Measurements from ENCODE around the gene NOD2. TPM values are rescaled to one million over a fixed set of nuclear protein-coding genes. Genes with fewer than 3 reads are reported as not detected.

NOD2 gene
- polyA plus RNA-seq, 3 donors from 2014 or later = 0.76 to 1.5 TPM; not detected in 1

DNA sequence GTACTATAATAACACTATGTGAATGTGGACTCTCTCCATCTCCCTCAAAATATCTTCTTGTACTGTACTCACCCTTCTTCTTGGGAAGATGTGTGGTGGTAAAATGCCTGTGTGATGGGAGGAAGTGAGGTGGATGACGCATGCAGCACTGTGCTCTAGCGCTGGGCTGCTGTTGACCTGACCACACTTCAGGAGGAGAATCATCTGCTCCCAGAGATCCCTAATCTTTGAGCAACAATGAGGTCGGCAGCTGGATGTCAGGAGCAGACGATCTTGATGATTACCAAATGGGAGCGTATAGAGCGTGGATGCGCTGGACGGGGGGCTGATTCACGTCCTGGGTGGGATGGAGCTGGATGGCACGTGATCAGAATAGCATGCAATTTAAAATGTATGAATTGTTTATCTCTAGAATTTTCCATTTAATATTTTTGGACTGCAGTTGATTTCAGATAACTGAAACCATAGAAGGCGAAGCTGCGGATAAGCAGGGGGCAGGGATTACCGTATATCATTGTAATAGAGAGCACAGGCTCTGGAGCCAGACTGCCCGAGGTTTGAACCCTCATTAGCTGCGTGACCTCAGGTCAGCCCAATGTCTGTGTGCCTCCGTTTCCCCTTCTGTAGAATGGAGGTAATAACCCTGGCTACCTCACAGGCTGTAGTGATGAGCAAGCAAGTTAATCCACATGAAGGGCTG is 24.8 kb downstream of the NOD2 start:
- peak overlapping the region in 3 of 6 donors; percentile 2 to 68 (median 57) for H3K27ac Mint-ChIP-seq
- H3K27me3 Mint-ChIP-seq (ENCODE audit: low read depth in 3 of 3) = peaks cover 0 to 1% (median 0%) of the 10 kb centered on the region in 3 donors
- no peaks in the 10 kb centered on the region for H3K36me3 Mint-ChIP-seq
- DNase-seq = no peak
- H3K9me3 Mint-ChIP-seq = no peaks in the 10 kb centered on the region
- H3K4me3 Mint-ChIP-seq = no peak overlapping the region
- H3K4me1 Mint-ChIP-seq = peaks cover 33 to 38% of the 10 kb centered on the region in 2 donors

DNA sequence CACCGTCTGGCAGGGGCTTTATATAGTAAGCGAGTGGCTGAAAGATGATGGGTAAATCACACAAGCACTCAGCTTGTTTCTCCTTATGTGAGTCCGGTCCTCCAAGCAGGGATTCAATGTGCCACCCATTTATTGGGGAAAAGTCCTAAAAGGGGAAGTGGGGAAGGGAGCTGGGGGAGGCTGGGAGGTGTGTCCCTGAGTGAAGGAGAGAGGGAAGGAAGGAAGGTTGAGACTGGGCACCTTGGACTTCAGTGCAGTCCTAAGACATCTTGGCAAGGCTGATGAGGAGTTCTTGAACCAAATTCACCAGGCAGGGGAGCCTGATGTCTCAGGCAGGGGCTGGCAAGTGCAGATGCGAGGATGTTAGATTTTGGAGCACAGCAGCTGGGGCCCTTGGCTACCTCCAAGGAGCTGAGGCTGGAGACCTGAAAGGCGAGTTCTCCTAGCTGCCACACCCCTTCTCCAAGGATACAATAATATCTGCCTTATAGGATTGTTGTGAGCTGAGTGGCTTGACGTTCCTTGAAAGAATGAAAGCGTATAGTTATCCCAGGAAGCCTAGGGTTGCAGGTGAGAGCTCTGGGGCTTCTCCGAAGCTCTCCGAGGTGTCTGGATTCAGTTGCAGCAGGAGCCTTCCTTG is 25.5 kb downstream of the NOD2 start:
- no peak for DNase-seq
- Mint-ChIP-seq H3K9me3 (peaks cover under 1 to 2% (median 1%) of the 10 kb centered on the region in 6 donors), H3K36me3 (peaks cover 0 to 3% (median under 1%) of the 10 kb centered on the region in 3 donors), H3K27ac (peak overlapping the region in 3 of 6 donors; percentile 42 to 68 (median 59)), H3K27me3 (ENCODE audit: low read depth in 3 of 3) (peaks cover 0 to 1% (median 0%) of the 10 kb centered on the region in 3 donors), H3K4me3 (no peak overlapping the region), H3K4me1 (peaks cover 39 to 45% of the 10 kb centered on the region in 2 donors)

DNA sequence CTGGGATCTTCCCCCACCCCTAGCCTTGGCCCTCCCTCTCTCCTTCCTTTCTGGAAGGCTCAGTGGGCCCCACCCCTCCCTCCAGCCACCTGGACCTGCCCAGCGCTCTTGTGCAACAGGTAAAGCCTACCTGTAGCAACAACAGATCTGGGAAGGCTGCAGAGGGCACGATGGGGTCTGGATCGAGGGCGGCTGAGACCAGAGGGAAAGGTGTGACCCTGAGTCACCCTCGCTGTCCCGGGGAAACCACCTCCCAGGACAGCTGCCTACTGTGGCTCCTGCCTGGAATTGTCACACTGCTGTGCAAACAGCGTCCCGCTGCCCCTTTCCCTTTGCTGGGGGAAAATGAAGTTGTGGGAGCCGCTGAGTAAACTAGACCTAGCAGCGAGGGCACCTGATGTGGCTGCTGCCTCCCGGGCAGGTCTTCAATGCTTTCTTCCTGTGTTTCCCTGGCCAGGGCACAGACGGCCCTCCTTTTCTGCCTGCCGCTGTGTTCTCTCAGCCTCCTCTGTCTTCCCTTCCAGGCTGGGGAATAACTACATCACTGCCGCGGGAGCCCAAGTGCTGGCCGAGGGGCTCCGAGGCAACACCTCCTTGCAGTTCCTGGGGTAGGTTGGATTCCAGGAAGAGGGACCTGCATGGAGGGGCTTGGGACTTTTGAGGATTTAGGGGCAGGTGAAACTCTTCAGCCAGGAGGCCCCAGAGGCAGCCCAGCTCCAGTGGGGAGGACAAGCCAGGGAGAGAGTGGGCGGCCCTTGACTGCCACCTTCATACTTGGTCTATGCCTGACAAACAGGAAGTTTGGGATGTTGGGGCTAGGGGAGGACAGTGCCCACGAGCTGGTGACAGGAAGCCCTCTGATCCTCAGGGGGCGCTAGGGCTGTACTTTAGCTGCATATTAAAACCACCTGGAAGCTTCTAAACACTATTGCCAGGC is 26.3 kb downstream of the NOD2 start:
- peak in 1 of 3 donors; percentile 13 for DNase-seq
- H3K9me3 Mint-ChIP-seq = peaks cover 5 to 10% (median 8%) of the 10 kb centered on the region in 6 donors
- H3K36me3 Mint-ChIP-seq = peaks cover 0 to 10% (median 9%) of the 10 kb centered on the region in 3 donors
- H3K27ac Mint-ChIP-seq = peak overlapping the region; percentile 27 to 76 (median 62)
- H3K27me3 Mint-ChIP-seq (ENCODE audit: low read depth in 3 of 3) = peaks cover 0 to 3% (median 0%) of the 10 kb centered on the region in 3 donors
- H3K4me1 Mint-ChIP-seq = peaks cover 45 to 52% of the 10 kb centered on the region in 2 donors
- H3K4me3 Mint-ChIP-seq = no peak overlapping the region

DNA sequence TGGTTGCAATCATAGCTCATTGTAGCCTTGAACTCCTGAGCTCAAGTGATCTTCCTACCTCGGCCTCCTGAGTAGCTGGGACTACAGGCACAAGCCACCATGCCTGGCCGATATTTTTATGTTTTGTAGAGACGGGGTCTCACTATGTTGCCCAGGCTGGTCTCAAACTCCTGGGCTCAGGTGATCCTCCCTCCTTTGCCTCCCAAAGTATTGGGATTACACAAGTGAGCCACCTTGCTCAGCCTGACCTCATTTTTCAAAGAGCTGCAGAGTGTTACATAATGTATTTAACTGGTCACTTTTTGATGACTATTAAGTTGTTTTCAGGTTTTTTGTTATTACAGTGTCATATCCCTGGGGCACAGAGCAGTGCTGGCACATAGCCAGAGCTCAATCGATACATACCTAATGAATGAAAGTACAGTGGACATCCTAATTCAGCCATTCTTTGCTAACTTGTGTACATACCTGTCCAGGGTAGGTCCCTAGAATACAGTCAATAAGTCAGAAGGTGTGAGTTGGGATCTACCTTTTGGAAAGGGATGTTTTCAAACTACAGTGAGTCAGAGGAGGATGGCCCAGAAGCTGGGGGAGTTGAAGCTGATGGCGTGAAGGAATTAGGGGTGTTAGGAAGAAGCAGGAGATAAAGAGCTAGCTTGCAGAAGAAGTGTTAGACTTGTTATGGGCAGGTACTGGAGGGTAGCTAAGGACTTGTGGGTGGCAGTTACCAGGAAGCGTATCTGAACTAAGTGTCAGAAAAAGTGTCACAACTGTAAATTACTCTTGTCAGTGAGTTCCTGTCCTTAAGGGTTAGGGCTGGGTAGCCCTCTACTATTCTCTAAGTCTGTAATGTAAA is 28.4 kb downstream of the NOD2 start:
- Mint-ChIP-seq H3K4me1 (peaks cover 45 to 52% of the 10 kb centered on the region in 2 donors), H3K27ac (peak overlapping the region; percentile 91 to 98 (median 96)), H3K4me3 (peak overlapping the region; percentile 59 to 76 (median 68)), H3K9me3 (peaks cover 5 to 10% (median 8%) of the 10 kb centered on the region in 6 donors), H3K27me3 (ENCODE audit: low read depth in 3 of 3) (peaks cover 0 to 3% (median 2%) of the 10 kb centered on the region in 3 donors), H3K36me3 (peaks cover 4 to 12% (median 10%) of the 10 kb centered on the region in 3 donors)
- DNase-seq = peak; percentile 65 to 72 (median 69)

DNA sequence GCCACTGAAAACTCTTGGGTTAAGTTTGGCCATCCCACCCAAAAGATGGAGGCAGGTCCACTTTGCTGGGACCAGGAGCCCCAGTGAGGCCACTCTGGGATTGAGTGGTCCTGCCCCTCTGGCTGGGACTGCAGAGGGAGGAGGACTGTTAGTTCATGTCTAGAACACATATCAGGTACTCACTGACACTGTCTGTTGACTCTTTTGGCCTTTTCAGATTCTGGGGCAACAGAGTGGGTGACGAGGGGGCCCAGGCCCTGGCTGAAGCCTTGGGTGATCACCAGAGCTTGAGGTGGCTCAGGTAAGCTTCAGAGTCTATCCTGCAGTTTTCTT is 29.0 kb downstream of the NOD2 start:
- H3K4me1 Mint-ChIP-seq = peaks cover 45 to 52% of the 10 kb centered on the region in 2 donors
- H3K4me3 Mint-ChIP-seq = peak overlapping the region; percentile 59 to 76 (median 68)
- H3K27ac Mint-ChIP-seq = peak overlapping the region; percentile 91 to 98 (median 96)
- H3K9me3 Mint-ChIP-seq = peaks cover 5 to 10% (median 8%) of the 10 kb centered on the region in 6 donors
- H3K36me3 Mint-ChIP-seq = peaks cover 4 to 12% (median 10%) of the 10 kb centered on the region in 3 donors
- peaks cover 0 to 3% (median 2%) of the 10 kb centered on the region in 3 donors for H3K27me3 Mint-ChIP-seq (ENCODE audit: low read depth in 3 of 3)
- no peak for DNase-seq

DNA sequence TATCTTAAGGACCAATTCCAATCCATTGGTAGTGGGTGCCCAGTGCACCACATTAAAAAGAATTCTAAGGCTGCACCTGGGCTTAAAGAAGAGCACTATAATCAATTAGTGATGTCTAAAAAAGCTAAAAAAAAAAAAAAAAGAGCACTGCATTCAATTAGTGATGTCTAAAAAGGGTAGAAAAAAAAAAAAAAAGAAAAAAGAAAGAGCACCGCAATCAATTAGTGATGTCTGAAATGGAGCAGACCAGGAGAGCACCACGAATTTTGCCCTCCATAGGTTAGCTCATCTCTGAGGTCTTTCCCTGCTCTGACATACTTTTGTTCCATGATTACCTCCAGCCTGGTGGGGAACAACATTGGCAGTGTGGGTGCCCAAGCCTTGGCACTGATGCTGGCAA is 29.6 kb downstream of the NOD2 start:
- Mint-ChIP-seq H3K27me3 (ENCODE audit: low read depth in 3 of 3) (peaks cover 0 to 3% (median 2%) of the 10 kb centered on the region in 3 donors), H3K9me3 (peaks cover 5 to 10% (median 8%) of the 10 kb centered on the region in 6 donors), H3K27ac (peak overlapping the region; percentile 91 to 98 (median 96)), H3K4me1 (peaks cover 44 to 51% of the 10 kb centered on the region in 2 donors), H3K36me3 (peaks cover 4 to 12% (median 10%) of the 10 kb centered on the region in 3 donors), H3K4me3 (peak overlapping the region in 4 of 5 donors; percentile 46 to 73 (median 57))
- DNase-seq = no peak

DNA sequence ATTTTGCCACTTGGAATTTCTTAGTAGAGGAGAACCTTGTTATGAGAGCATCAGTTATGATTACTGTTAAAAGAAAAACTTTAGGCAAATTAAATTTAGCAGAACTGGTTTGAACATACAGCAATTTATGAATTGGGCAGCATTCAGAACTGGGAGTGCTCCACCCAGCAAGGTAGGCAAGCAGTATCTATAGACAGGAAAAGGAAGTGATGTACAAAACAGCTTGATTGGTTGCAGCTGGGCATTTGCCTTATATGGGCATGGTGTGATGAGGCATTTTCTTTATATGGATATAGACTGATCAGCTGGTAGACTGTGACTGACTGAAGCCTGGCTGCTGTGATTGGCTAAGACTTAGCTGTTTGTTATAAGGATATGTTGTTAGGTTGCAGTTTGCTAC is 30.9 kb downstream of the NOD2 start:
- Mint-ChIP-seq H3K27ac (peak overlapping the region; percentile 62 to 98 (median 80)), H3K36me3 (peaks cover 4 to 12% (median 10%) of the 10 kb centered on the region in 3 donors), H3K9me3 (peaks cover 5 to 10% (median 8%) of the 10 kb centered on the region in 6 donors), H3K4me1 (peaks cover 41 to 43% of the 10 kb centered on the region in 2 donors), H3K4me3 (no peak overlapping the region), H3K27me3 (ENCODE audit: low read depth in 3 of 3) (peaks cover 0 to 2% (median 2%) of the 10 kb centered on the region in 3 donors)
- no peak for DNase-seq

DNA sequence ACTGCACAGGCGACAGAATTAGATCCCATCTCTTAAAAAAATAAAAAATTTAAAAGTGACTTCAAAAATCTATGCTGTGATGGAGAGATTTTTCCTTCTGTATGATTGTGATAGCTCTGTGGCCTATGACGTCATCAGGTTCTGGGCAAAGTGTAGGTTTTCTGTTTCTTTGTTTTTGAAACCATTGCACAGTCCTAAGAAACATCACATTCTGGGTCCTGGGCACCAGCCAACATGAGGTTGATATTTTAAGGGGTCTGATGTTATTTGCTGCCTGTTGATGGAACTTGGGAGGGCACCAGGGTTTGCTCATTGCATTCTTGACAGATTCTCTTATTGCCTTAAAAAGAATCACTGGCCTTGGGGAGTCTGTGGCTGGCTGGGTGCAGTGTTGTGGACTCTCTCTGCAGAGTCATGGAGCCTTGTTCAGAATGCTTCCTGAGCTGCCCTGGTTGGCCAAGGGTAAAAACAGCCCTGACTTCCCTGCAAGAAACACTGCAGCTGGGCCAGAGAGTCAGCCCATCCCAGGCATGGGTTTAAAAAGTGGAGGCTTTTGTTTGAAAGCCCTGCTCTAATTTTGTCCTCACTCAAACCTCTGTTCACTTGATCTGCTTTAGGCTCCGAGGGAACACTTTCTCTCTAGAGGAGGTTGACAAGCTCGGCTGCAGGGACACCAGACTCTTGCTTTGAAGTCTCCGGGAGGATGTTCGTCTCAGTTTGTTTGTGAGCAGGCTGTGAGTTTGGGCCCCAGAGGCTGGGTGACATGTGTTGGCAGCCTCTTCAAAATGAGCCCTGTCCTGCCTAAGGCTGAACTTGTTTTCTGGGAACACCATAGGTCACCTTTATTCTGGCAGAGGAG is 38.0 kb downstream of the NOD2 start:
- peaks cover 4 to 12% (median 9%) of the 10 kb centered on the region in 3 donors for H3K36me3 Mint-ChIP-seq
- H3K4me1 Mint-ChIP-seq = no peaks in the 10 kb centered on the region
- DNase-seq = no peak
- no peaks in the 10 kb centered on the region for H3K9me3 Mint-ChIP-seq
- H3K27ac Mint-ChIP-seq = no peak overlapping the region
- no peaks in the 10 kb centered on the region for H3K27me3 Mint-ChIP-seq (ENCODE audit: low read depth in 3 of 3)
- no peak overlapping the region for H3K4me3 Mint-ChIP-seq

DNA sequence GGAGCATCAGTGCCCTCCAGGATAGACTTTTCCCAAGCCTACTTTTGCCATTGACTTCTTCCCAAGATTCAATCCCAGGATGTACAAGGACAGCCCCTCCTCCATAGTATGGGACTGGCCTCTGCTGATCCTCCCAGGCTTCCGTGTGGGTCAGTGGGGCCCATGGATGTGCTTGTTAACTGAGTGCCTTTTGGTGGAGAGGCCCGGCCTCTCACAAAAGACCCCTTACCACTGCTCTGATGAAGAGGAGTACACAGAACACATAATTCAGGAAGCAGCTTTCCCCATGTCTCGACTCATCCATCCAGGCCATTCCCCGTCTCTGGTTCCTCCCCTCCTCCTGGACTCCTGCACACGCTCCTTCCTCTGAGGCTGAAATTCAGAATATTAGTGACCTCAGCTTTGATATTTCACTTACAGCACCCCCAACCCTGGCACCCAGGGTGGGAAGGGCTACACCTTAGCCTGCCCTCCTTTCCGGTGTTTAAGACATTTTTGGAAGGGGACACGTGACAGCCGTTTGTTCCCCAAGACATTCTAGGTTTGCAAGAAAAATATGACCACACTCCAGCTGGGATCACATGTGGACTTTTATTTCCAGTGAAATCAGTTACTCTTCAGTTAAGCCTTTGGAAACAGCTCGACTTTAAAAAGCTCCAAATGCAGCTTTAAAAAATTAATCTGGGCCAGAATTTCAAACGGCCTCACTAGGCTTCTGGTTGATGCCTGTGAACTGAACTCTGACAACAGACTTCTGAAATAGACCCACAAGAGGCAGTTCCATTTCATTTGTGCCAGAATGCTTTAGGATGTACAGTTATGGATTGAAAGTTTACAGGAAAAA is 38.8 kb downstream of the NOD2 start:
- Mint-ChIP-seq H3K4me1 (no peaks in the 10 kb centered on the region), H3K27me3 (ENCODE audit: low read depth in 3 of 3) (no peaks in the 10 kb centered on the region), H3K9me3 (no peaks in the 10 kb centered on the region), H3K36me3 (peaks cover 4 to 18% (median 14%) of the 10 kb centered on the region in 3 donors), H3K4me3 (no peak overlapping the region), H3K27ac (no peak overlapping the region)
- no peak for DNase-seq

DNA sequence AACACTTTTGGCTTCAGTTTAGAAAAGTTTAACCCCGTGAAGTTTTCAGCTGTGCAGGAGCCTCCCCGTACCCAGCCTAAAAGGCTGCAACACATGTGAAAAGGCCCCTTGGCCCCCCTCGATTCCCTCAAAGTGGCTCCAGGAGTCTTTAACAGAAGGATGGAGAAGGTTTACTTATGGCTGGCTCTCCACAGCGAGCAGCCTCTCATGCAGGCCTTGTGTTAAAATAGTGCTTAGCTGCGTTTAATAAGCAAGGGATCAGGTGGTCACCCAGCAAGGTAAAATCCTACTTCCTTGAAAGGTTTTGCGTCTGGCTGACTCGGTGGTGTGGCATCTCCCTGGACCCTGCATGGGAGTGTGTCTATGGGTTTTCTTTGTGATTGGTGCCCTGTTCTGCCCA is 40.1 kb downstream of the NOD2 start:
- H3K36me3 Mint-ChIP-seq = peaks cover 9 to 20% (median 18%) of the 10 kb centered on the region in 3 donors
- H3K4me3 Mint-ChIP-seq = no peak overlapping the region
- H3K9me3 Mint-ChIP-seq = no peaks in the 10 kb centered on the region
- H3K27me3 Mint-ChIP-seq (ENCODE audit: low read depth in 3 of 3) = no peaks in the 10 kb centered on the region
- DNase-seq = no peak
- H3K27ac Mint-ChIP-seq = no peak overlapping the region
- no peaks in the 10 kb centered on the region for H3K4me1 Mint-ChIP-seq

DNA sequence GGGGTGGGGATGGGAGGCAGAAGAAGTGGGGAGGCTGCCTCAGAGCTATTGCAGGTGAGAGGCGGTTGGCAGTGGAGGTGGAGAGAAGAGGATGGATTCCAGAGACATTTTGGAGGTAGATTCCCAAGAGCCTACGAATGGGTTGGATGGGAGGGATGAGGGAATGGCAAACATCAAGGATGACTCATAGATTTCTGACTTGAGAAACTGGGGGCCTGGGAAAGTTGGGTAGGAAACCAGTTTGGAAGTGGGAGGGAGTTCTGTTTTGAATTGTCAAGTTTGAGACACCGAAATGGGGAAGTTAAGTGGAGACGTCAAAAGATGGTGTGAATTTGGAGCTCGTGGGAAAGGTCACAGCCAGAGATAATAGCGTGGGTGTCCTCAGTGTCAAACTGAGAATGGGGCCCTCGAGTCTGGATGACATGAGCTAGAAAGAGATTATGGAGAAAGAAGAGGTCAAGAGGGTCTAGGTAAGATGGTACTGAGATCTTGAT is 42.3 kb downstream of the NOD2 start:
- Mint-ChIP-seq H3K27me3 (ENCODE audit: low read depth in 3 of 3) (no peaks in the 10 kb centered on the region), H3K4me1 (peaks cover 3 to 5% of the 10 kb centered on the region in 2 donors)
- DNase-seq = no peak

More for the DNA sequence above, 42.3 kb downstream of the NOD2 start:
- Mint-ChIP-seq H3K36me3 (peaks cover 15 to 27% (median 18%) of the 10 kb centered on the region in 3 donors), H3K4me3 (no peak overlapping the region), H3K9me3 (no peaks in the 10 kb centered on the region), H3K27ac (peak overlapping the region in 1 of 6 donors; percentile 1)
